Chondrocyte (in vitro differentiated cells): ENCODE measurements around the gene DDX60. TPM values are rescaled to one million over a fixed set of nuclear protein-coding genes. Genes with fewer than 3 reads are reported as not detected.

ENCODE experiments used
- DNase-seq: peaks from one replicate; pipeline ENCODE4 v3.0.0; 2021; ENCODE audit warnings: mixed read lengths, low spot score
- H3K27ac Mint-ChIP-seq: one replicate; pipeline ENCODE4 v1.8.0; 2021; ENCODE audit warnings: mild to moderate bottlenecking, moderate library complexity, mixed read lengths; ENCODE audit not compliant: unreplicated experiment
- H3K27me3 Mint-ChIP-seq: 2 replicates; pipeline ENCODE4 v1.8.0; 2021; ENCODE audit warnings: low read depth, mixed read lengths
- H3K36me3 Mint-ChIP-seq: 2 replicates; pipeline ENCODE4 v1.8.0; 2021; ENCODE audit warnings: low read depth, mixed read lengths
- H3K4me1 Mint-ChIP-seq: 2 replicates; pipeline ENCODE4 v1.8.0; 2021; ENCODE audit warnings: low read depth, mild to moderate bottlenecking, mixed read lengths
- H3K4me3 Mint-ChIP-seq: one replicate; pipeline ENCODE4 v1.8.0; 2021; ENCODE audit warnings: mild to moderate bottlenecking, moderate library complexity, mixed read lengths; ENCODE audit not compliant: unreplicated experiment
- H3K9me3 Mint-ChIP-seq: 2 replicates; pipeline ENCODE4 v1.8.0; 2021; ENCODE audit warnings: low read depth, mixed read lengths
- total RNA-seq: library from RNA; stranded (reverse); gene quantifications from 3 replicates; pipeline ENCODE4 v1.2.1, GENCODE V29; 2021
- TF ChIP-seq, protein P1 (sequence below): fragments of 200-600 bp; sonication (generic); IDR thresholded peaks from 2 replicates; pipeline ENCODE4 v1.5.0; 2021; ENCODE audit warnings: antibody characterized with exemption, mild to moderate bottlenecking, moderate library complexity

DDX60 gene
- total RNA-seq, 1 donor from 2014 or later, result 5.9 TPM

DNA sequence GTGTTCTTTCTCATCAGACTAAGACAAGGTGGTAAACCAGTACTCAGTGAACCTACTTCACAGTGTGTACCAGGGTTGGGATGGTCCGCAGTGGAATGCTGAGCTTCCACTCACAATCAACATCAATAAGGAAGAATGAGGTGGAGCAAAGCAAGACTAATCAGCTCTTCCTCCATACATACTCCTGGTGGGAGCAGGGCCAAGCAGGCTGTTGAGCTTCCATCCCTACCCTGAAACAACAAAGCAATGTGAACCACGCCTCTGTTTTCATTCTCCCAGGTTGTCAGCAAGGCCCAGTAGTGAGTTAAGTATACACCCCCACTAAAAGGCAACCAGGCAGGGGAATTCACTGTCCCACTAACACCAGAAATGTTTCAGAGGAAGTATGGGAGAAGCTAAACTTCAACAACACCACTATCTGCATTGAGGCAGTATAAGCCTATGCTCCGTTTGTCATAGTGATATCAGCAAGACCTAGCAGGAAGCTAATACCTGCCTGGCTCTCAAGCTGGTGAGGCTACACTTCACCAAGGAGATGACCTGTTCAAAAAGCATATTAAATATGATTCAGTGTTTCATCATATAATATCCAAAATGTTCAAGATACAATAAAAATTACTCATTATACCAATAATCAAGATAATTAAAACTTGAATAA lies 109.5 kb downstream of the DDX60 start:
- H3K36me3 Mint-ChIP-seq, result peaks cover 4% of the 10 kb centered on the region
- TF ChIP-seq, protein P1, sequence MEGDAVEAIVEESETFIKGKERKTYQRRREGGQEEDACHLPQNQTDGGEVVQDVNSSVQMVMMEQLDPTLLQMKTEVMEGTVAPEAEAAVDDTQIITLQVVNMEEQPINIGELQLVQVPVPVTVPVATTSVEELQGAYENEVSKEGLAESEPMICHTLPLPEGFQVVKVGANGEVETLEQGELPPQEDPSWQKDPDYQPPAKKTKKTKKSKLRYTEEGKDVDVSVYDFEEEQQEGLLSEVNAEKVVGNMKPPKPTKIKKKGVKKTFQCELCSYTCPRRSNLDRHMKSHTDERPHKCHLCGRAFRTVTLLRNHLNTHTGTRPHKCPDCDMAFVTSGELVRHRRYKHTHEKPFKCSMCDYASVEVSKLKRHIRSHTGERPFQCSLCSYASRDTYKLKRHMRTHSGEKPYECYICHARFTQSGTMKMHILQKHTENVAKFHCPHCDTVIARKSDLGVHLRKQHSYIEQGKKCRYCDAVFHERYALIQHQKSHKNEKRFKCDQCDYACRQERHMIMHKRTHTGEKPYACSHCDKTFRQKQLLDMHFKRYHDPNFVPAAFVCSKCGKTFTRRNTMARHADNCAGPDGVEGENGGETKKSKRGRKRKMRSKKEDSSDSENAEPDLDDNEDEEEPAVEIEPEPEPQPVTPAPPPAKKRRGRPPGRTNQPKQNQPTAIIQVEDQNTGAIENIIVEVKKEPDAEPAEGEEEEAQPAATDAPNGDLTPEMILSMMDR, result no peak
- peaks cover 9% of the 10 kb centered on the region for H3K4me1 Mint-ChIP-seq
- H3K4me3 Mint-ChIP-seq, result no peak overlapping the region
- H3K9me3 Mint-ChIP-seq, result peaks cover 11% of the 10 kb centered on the region
- H3K27ac Mint-ChIP-seq, result no peak overlapping the region
- H3K27me3 Mint-ChIP-seq, result no peaks in the 10 kb centered on the region
- DNase-seq, result no peak

DNA sequence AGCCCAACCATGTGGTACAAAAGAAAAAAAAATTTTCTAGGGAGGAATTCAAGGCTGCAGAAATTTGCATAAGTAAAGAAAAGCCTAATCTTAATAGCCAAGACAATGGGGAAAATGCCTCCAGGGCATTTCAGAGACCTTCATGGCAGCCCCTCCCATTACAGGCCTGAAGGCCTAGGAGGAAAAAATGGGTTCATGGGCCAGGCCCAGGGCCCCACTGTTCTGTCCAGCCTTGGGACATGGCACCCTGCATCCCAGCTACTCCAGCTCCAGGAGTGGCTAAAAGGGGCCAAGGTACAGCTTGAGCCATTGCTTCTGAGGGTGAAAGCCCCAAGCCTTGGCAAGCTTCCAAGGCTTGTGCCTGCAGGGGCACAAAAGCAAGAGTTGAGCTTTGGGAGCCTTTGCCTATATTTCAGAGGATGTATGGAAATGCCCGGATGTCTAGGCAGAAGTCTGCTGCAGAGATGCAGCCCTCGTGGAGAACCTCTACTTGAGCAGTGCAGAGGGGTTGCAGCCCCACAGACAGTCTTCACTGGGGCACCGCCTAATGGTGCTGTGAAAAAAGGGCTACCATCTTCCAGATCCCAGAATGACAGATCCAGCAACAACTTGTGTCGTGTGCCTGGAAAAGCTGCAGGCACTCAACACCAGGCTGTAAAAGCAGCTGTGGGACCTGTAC lies 115.2 kb downstream of the DDX60 start:
- Mint-ChIP-seq H3K36me3 (peaks cover 6% of the 10 kb centered on the region), H3K4me1 (peaks cover 3% of the 10 kb centered on the region)

DNA sequence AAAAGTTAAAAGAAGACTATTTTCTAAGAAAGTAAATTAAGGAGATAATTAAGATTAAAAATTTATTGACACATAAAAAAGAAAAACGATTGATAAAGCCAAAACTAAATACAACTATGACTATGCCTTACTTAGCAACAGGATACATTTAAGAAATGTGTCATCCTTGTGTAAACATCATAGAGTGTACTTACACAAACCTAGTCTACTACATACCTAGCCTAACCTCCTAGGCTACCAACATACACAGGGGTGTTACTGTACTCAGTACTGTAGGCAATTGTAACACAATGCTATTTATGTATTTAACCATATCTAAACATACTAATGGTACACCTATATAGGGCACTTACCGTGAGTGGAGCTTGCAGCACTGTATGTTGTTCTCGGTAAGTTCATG lies 117.9 kb downstream of the DDX60 start:
- TF ChIP-seq, protein P1, result no peak
- Mint-ChIP-seq H3K4me1 (peaks cover 6% of the 10 kb centered on the region), H3K36me3 (peaks cover 10% of the 10 kb centered on the region), H3K9me3 (peaks cover 30% of the 10 kb centered on the region), H3K27me3 (no peaks in the 10 kb centered on the region), H3K4me3 (no peak overlapping the region), H3K27ac (no peak overlapping the region)
- no peak for DNase-seq

More for the DNA sequence above, 115.2 kb downstream of the DDX60 start:
- H3K9me3 Mint-ChIP-seq, result peaks cover 22% of the 10 kb centered on the region
- TF ChIP-seq, protein P1, result no peak
- no peaks in the 10 kb centered on the region for H3K27me3 Mint-ChIP-seq
- H3K4me3 Mint-ChIP-seq, result no peak overlapping the region
- DNase-seq, result no peak
- no peak overlapping the region for H3K27ac Mint-ChIP-seq

DNA sequence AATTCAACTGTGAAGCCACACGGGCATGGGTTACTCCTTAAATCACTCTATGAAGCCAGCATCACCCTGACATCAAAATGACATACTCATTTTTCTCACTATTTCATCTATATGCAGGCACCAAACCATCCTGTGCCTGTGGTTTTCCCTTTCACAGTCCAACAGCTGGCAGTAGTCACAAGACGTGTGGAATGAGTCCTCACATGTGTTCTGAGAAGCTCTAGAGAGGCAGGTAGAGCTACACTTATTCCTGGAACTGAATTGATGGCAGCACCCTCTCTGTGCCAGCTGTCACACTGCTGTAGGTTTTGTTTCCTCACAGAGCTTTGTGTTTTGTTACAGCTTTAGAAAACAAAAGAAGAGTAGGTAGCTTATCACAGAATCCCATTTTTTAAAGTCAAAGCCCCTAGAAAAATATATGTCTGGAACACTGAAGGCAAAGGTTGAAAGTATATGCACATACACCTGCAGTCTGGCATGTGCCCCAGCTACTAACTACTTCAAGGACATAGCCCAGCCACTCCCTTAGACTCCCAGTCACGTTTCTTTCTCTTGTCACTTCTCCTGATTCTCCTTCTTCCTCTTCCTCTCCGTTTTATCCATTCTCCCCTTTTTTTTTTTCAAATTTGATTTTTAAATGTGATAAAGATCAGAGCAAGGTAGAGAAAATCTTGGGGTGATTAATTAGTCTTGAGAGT lies 119.1 kb downstream of the DDX60 start:
- Mint-ChIP-seq H3K4me1 (peaks cover 6% of the 10 kb centered on the region), H3K27me3 (no peaks in the 10 kb centered on the region), H3K36me3 (peaks cover 10% of the 10 kb centered on the region), H3K27ac (no peak overlapping the region), H3K4me3 (no peak overlapping the region), H3K9me3 (peaks cover 29% of the 10 kb centered on the region)
- no peak for DNase-seq
- TF ChIP-seq, protein P1, result no peak

DNA sequence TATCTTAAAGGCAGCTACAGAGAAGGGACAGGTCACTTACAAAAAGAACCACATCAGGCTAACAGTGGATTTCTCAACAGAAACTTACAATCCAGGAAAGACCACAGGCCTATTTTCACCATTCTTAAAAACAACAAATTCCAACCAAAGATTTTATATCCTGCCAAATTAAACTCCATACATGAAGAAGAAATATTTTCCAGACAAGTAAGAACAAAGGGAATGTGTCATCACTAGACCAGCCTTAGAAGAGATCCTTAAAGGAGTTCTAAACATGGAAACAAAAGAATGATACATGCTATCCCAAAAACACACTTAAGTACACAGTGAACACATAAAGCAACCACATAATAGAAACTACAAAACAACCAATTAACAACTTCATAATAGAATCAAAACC lies 120.6 kb downstream of the DDX60 start:
- peaks cover 8% of the 10 kb centered on the region for H3K36me3 Mint-ChIP-seq
- no peak overlapping the region for H3K27ac Mint-ChIP-seq
- no peak overlapping the region for H3K4me3 Mint-ChIP-seq
- TF ChIP-seq, protein P1, result no peak
- peaks cover 19% of the 10 kb centered on the region for H3K9me3 Mint-ChIP-seq
- no peaks in the 10 kb centered on the region for H3K27me3 Mint-ChIP-seq
- peaks cover 6% of the 10 kb centered on the region for H3K4me1 Mint-ChIP-seq
- DNase-seq, result no peak
